GM12878 (cell line): ENCODE results near the gene PON1. TPM values are rescaled to one million over a fixed set of nuclear protein-coding genes. Genes with fewer than 3 reads are reported as not detected.

Experiments
- ATAC-seq: fragments of 200-7000 bp; cut with Tn5 transposase; 3 replicates; pipeline ENCODE4 v1.9.1; 2020; ENCODE audit warnings: mild to moderate bottlenecking, moderate library complexity
- BruUV-seq: library from RNA; stranded (reverse); fragments of 400-500 nt; replicated peaks from 2 replicates; lab custom pipeline; 2021; lab: Mats Ljungman, UMichigan
- CTCF ChIA-PET: fragments of 300-600 bp; sonication (Branson Sonifier 250); formaldehyde crosslinking; extraction: SDS; loops from one replicate; lab custom pipeline; 2021; ENCODE audit warnings: inconsistent platforms; lab: Yijun Ruan, JAX
- POLR2A ChIA-PET: fragments of 350-600 bp; formaldehyde crosslinking; extraction: SDS; loops from one replicate; lab custom pipeline; 2021; ENCODE audit warnings: inconsistent platforms; lab: Charles Lee
- RAD21 ChIA-PET: fragments of 300-600 bp; sonication (Branson Sonifier 250); formaldehyde crosslinking; loops from one replicate; lab custom pipeline; 2023; ENCODE audit warnings: antibody characterized with exemption; ENCODE audit not compliant: unreplicated experiment; lab: Charles Lee
- SMC1A ChIA-PET: fragments of 300-600 bp; sonication (Branson Sonifier 250); formaldehyde crosslinking; loops from one replicate; lab custom pipeline; 2023; ENCODE audit not compliant: unreplicated experiment, uncharacterized antibody; lab: Charles Lee
- DNase-seq: peaks from one replicate; pipeline ENCODE4 v3.0.0-alpha.2; 2011; ENCODE audit warnings: low read depth, low spot score
- FAIRE-seq: peaks from 3 replicates; lab custom pipeline; 2011; peaks lifted over from hg19 to GRCh38; lab: Jason Lieb, UNC
- H2AFZ ChIP-seq: 2 replicates; pipeline ENCODE4 v1.6.0; 2011; ENCODE audit warnings: low read depth, low read length, control low read depth; ENCODE audit not compliant: control insufficient read depth
- H3K27ac ChIP-seq: 2 replicates; pipeline ENCODE4 v1.5.1; 2011; ENCODE audit warnings: control low read depth; ENCODE audit not compliant: control insufficient read depth, insufficient read depth
- H3K27me3 ChIP-seq, 2 experiments: replicated peaks in 1 of 2; 2 replicates each; pipeline versions ENCODE4 v1.6.0 to v1.6.1; 2011; ENCODE audit warnings: low read length in 1 of 2; ENCODE audit not compliant: control insufficient read depth in 2 of 2, insufficient read depth in 2 of 2
- H3K36me3 ChIP-seq, 2 experiments: 2 replicates each; pipeline ENCODE4 v1.5.1; 2011; ENCODE audit warnings: low read length in 1 of 2; ENCODE audit not compliant: control insufficient read depth in 2 of 2, insufficient read depth in 2 of 2
- H3K4me1 ChIP-seq: 2 replicates; pipeline ENCODE4 v1.6.1; 2011; ENCODE audit warnings: mild to moderate bottlenecking, low read length, moderate library complexity, mixed read lengths; ENCODE audit not compliant: control insufficient read depth, insufficient read depth
- H3K4me2 ChIP-seq: 2 replicates; pipeline ENCODE4 v1.6.0; 2011; ENCODE audit warnings: control low read depth; ENCODE audit not compliant: control insufficient read depth, insufficient read depth
- H3K4me3 ChIP-seq: fragments of 200-600 bp; sonication (generic); 2 replicates; pipeline ENCODE4 v1.5.1; 2016
- H3K79me2 ChIP-seq: 2 replicates; pipeline ENCODE4 v1.6.0; 2011; ENCODE audit warnings: low read length; ENCODE audit not compliant: control insufficient read depth, insufficient read depth
- H3K9ac ChIP-seq: 2 replicates; pipeline ENCODE4 v1.8.0; 2011; ENCODE audit warnings: low read length, control low read depth, mixed read lengths; ENCODE audit not compliant: control insufficient read depth, insufficient read depth
- H3K9me3 ChIP-seq: replicated peaks from 3 replicates; pipeline ENCODE4 v1.5.1; 2011; ENCODE audit warnings: mild to moderate bottlenecking, low read length; ENCODE audit not compliant: control insufficient read depth, insufficient read depth
- H4K20me1 ChIP-seq: 2 replicates; pipeline ENCODE4 v1.6.0; 2011; ENCODE audit not compliant: control insufficient read depth, insufficient read depth
- BRCA1 ChIP-seq: IDR thresholded peaks from 2 replicates; pipeline ENCODE4 v1.6.1; 2011; ENCODE audit warnings: low read depth, low read length, improper control_type of control experiment
- JUND ChIP-seq: IDR thresholded peaks from 2 replicates; pipeline ENCODE4 v1.6.1; 2012; ENCODE audit warnings: low read depth, mild to moderate bottlenecking, low read length, improper control_type of control experiment, moderate library complexity
- KLF5 ChIP-seq: fragments of 450-650 bp; IDR thresholded peaks from 2 replicates; pipeline ENCODE4 v1.6.1; 2014; ENCODE audit warnings: mild to moderate bottlenecking; ENCODE audit not compliant: partially characterized antibody
- MEF2B ChIP-seq: fragments of 450-650 bp; IDR thresholded peaks from 2 replicates; pipeline ENCODE4 v1.6.1; 2018; ENCODE audit warnings: mild to moderate bottlenecking, moderate library complexity; ENCODE audit not compliant: partially characterized antibody, poor library complexity, severe bottlenecking
- NR2C1 ChIP-seq: fragments of 450-650 bp; IDR thresholded peaks from 2 replicates; pipeline ENCODE4 v1.6.1; 2017; ENCODE audit warnings: antibody characterized with exemption, mild to moderate bottlenecking, moderate library complexity
- NR2F1 ChIP-seq: fragments of 450-650 bp; conservative IDR thresholded peaks from 2 replicates; pipeline ENCODE4 v1.6.1; 2017; ENCODE audit warnings: mild to moderate bottlenecking
- in situ Hi-C: fragments of 300-500 bp; cut with MboI; formaldehyde crosslinking; loops from 9 replicates; pipeline ENCODE4 v1.14.3; 2018; ENCODE audit warnings: mixed read lengths
- intact Hi-C: fragments of 100-400 bp; cut with micrococcal nuclease; formaldehyde crosslinking; loops from one replicate; pipeline ENCODE4 v1.14.2; 2022; ENCODE audit not compliant: unreplicated experiment
- polyA plus RNA-seq, 11 experiments: library from polyadenylated mRNA; depleted of rRNA in 4 of 11; unstranded in 6 of 11; stranded (reverse) in 5 of 11; fragments of >200 nt; fragmentation: Nextera tagmentation in 4 of 11; fragmentation: Illumina TruSeq in 1 of 11; extraction: Ambion mirVana in 4 of 11; extraction: Trizol in 1 of 11; gene quantifications; 1 replicate in 1 of 11; 2 replicates in 10 of 11; pipeline versions ENCODE4 v1.2.1 to v1.2.3, GENCODE V29; 2011 to 2016; ENCODE audit warnings: inconsistent platforms in 2 of 11, missing spikeins in 2 of 11, low read depth in 1 of 11
- total RNA-seq, 4 experiments: library from RNA; depleted of rRNA in 3 of 4; stranded (reverse); fragments of >200 nt in 3 of 4; fragmentation: Illumina TruSeq in 1 of 4; extraction: Trizol in 1 of 4; gene quantifications; 2 replicates each; pipeline versions ENCODE4 v1.2.1 to v1.2.3, GENCODE V29; 2013 to 2021
- TF ChIP-seq, protein P1 (sequence below), 3 experiments: IDR thresholded peaks in 2 of 3; conservative IDR thresholded peaks in 1 of 3; 2 replicates each; pipeline ENCODE4 v1.5.1; 2011; ENCODE audit warnings: low read depth in 3 of 3, low read length in 3 of 3, mild to moderate bottlenecking in 3 of 3, control low read depth in 2 of 3, moderate library complexity in 2 of 3, inconsistent platforms in 1 of 3, mixed read lengths in 1 of 3; ENCODE audit not compliant: control insufficient read depth in 2 of 3, insufficient read depth in 1 of 3; ENCODE audit errors: extremely low read depth in 1 of 3
- TF ChIP-seq, protein P2 (sequence below): IDR thresholded peaks from 2 replicates; pipeline ENCODE4 v1.6.1; 2012; ENCODE audit warnings: low read depth, low read length, improper control_type of control experiment

Gene PON1
- total and polyA plus RNA-seq, 10 of the 15 experiments (the other 5 are each of a cell fraction or from before 2014, with no cell fraction given) = 0.10 to 0.26 (median 0.23) TPM; not detected in 4

DNA sequence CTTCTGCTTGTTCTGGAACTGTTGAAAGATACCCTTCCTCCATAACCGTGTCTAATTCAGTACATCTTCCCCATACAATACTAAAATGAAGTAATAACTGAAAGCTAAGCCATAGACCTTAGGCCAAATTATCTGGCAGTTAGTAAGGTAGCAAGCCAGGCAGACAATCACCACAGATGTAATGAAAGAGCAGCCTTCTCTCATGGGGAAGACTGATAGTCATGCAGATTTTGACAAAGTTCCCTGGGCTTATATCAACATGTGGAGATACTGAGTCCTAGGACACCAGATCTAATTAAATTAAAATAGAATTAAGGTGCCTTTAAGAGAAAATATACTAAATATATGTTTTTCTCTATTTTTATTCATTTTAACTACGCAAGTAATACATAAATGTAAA is 61.5 kb downstream of the PON1 start (continued):
- TF ChIP-seq, protein P1, sequence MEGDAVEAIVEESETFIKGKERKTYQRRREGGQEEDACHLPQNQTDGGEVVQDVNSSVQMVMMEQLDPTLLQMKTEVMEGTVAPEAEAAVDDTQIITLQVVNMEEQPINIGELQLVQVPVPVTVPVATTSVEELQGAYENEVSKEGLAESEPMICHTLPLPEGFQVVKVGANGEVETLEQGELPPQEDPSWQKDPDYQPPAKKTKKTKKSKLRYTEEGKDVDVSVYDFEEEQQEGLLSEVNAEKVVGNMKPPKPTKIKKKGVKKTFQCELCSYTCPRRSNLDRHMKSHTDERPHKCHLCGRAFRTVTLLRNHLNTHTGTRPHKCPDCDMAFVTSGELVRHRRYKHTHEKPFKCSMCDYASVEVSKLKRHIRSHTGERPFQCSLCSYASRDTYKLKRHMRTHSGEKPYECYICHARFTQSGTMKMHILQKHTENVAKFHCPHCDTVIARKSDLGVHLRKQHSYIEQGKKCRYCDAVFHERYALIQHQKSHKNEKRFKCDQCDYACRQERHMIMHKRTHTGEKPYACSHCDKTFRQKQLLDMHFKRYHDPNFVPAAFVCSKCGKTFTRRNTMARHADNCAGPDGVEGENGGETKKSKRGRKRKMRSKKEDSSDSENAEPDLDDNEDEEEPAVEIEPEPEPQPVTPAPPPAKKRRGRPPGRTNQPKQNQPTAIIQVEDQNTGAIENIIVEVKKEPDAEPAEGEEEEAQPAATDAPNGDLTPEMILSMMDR (IDR thresholded peaks at IDR 0.05 in 2 of 3, conservative IDR thresholded peaks at IDR 0.05 in 1 of 3; ENCODE audit: control insufficient read depth in 2 of 3, extremely low read depth in 1 of 3, insufficient read depth in 1 of 3, low read depth in 3 of 3, low read length in 3 of 3) = no peak
- TF ChIP-seq NR2F1 = no peak

DNA sequence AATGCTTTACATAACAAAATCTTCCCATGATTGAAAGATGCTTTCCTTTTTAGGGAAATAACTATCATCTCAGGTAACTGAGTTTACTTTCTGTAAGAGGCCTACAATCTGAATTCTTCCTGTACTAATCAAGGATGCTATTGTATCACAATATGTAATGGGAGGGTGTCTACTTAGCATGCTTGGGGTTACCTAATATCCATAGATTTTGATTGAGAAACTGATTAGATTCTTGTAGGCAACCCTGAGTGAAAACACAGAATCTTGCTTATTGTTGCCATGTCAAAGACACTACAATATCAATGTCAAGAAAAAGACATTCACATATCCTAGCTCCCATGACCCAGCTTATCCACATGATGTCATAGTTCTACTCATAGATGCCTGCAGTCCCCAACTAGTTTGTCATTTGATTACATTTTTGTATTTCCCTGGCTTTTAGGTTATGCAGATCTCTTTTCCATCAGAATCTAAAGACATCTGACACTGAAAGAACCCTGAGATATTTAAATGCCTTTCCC is 62.4 kb downstream of the PON1 start:
- POLR2A ChIA-PET = no interaction called here
- DNase-seq (no peak), ATAC-seq (no peak), FAIRE-seq (no peak)
- SMC1A ChIA-PET = interaction anchor here (0.7 to 1.5 kb wide), 3 partner anchors 9 to 215 kb away, joined by 4 to 5 read pairs (median 5); no protein-coding TSS in a partner anchor
- CTCF ChIA-PET = interaction anchor here (1.2 to 2.7 kb wide), 3 partner anchors 15 to 215 kb away, joined by 3 to 9 read pairs (median 6); no protein-coding TSS in a partner anchor
- H3K9ac ChIP-seq = no peak overlapping the region
- no peak overlapping the region for H3K27ac ChIP-seq
- in situ Hi-C loops = no loop called here
- no peak overlapping the region for H2AFZ ChIP-seq
- no peaks in the 10 kb centered on the region for H3K36me3 ChIP-seq
- H3K4me1 ChIP-seq = no peaks in the 10 kb centered on the region
- H3K4me2 ChIP-seq = no peak overlapping the region
- H3K27me3 ChIP-seq = no peaks in the 10 kb centered on the region
- RAD21 ChIA-PET = no interaction called here
- no peaks in the 10 kb centered on the region for H3K9me3 ChIP-seq
- TF ChIP-seq KLF5 (no peak), BRCA1 (no peak), MEF2B (no peak), JUND (no peak), NR2C1 (no peak)
- TF ChIP-seq, protein P2, sequence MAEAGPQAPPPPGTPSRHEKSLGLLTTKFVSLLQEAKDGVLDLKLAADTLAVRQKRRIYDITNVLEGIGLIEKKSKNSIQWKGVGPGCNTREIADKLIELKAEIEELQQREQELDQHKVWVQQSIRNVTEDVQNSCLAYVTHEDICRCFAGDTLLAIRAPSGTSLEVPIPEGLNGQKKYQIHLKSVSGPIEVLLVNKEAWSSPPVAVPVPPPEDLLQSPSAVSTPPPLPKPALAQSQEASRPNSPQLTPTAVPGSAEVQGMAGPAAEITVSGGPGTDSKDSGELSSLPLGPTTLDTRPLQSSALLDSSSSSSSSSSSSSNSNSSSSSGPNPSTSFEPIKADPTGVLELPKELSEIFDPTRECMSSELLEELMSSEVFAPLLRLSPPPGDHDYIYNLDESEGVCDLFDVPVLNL = no peak
- no TSS peak for BruUV-seq
- H3K4me3 ChIP-seq = no peak overlapping the region
- no peaks in the 10 kb centered on the region for H3K79me2 ChIP-seq
- no peaks in the 10 kb centered on the region for H4K20me1 ChIP-seq
- intact Hi-C loops = no loop called here
